Esophagus muscularis mucosa (tissue), 4 donors: ENCODE results near the gene KCNJ12. TPM values are rescaled to one million over a fixed set of nuclear protein-coding genes. Genes with fewer than 3 reads are reported as not detected.

Source experiments
- DNase-seq: peaks from one replicate; pipeline ENCODE4 v3.0.0-alpha.2; 2017; ENCODE audit errors: extremely low spot score
- H3K27ac ChIP-seq, 4 donors: fragments of 200-600 bp; sonication (generic); replicated peaks in 1 of 4; 1 replicate in 3 of 4; 2 replicates in 1 of 4; pipeline ENCODE4 v1.5.1; 2016 to 2019; ENCODE audit warnings: mild to moderate bottlenecking in 1 of 4
- H3K27me3 ChIP-seq, 4 donors: fragments of 200-600 bp; sonication (generic); one replicate each; pipeline versions ENCODE4 v1.5.1 to v1.6.0; 2016 to 2019
- H3K36me3 ChIP-seq, 4 donors: fragments of 200-600 bp; sonication (generic); one replicate each; pipeline ENCODE4 v1.5.1; 2016 to 2019
- H3K4me1 ChIP-seq, 4 donors: fragments of 200-600 bp; sonication (generic); one replicate each; pipeline ENCODE4 v1.5.1; 2016 to 2019
- H3K4me3 ChIP-seq, 4 donors: fragments of 200-600 bp; sonication (generic); 1 replicate in 2 of 4; 2 replicates in 2 of 4; pipeline ENCODE4 v1.5.1; 2016 to 2019; ENCODE audit warnings: mild to moderate bottlenecking in 4 of 4, moderate library complexity in 1 of 4
- H3K9me3 ChIP-seq, 4 donors: fragments of 200-600 bp; sonication (generic); 1 replicate in 3 of 4; 2 replicates in 1 of 4; pipeline ENCODE4 v1.5.1; 2016 to 2019
- EP300 ChIP-seq: sonication (generic); formaldehyde crosslinking; IDR thresholded peaks from one replicate; pipeline ENCODE4 v1.6.1; 2017; ENCODE audit warnings: antibody characterized with exemption
- POLR2A ChIP-seq: fragments of 450-650 bp; IDR thresholded peaks from one replicate; pipeline ENCODE4 v1.6.1; 2017; ENCODE audit warnings: antibody characterized with exemption, moderate library complexity, mild to moderate bottlenecking, low read depth
- POLR2AphosphoS5 ChIP-seq, 2 donors: sonication (generic); formaldehyde crosslinking; IDR thresholded peaks; one replicate each; pipeline ENCODE4 v1.6.1; 2017; ENCODE audit warnings: antibody characterized with exemption in 2 of 2
- WGBS: methylation state at CpG from one replicate; pipeline ENCODE4 v1.1.5; 2018; 5-methylcytosine and 5-hydroxymethylcytosine counted together
- intact Hi-C: fragments of 100-400 bp; cut with DNase I; formaldehyde crosslinking; loops from one replicate; pipeline ENCODE4 v1.15.1; 2023
- total RNA-seq, 4 donors: library from RNA; depleted of rRNA; stranded (reverse); fragments of >200 nt; gene quantifications; one replicate each; pipeline versions ENCODE4 v1.1.0 to v1.2.1, GENCODE V29; 2016
- TF ChIP-seq, protein P1 (sequence below), 3 experiments: fragments of 200-600 bp in 2 of 3; fragments of 450-650 bp in 1 of 3; sonication (generic) in 2 of 3; IDR thresholded peaks; one replicate each; pipeline ENCODE4 v1.5.1; 2017 to 2019; ENCODE audit warnings: antibody characterized with exemption in 3 of 3, mild to moderate bottlenecking in 2 of 3, moderate library complexity in 1 of 3

Gene KCNJ12
- total RNA-seq, 4 donors from 2014 or later = 0.83 to 2.1 (median 1.5) TPM

DNA sequence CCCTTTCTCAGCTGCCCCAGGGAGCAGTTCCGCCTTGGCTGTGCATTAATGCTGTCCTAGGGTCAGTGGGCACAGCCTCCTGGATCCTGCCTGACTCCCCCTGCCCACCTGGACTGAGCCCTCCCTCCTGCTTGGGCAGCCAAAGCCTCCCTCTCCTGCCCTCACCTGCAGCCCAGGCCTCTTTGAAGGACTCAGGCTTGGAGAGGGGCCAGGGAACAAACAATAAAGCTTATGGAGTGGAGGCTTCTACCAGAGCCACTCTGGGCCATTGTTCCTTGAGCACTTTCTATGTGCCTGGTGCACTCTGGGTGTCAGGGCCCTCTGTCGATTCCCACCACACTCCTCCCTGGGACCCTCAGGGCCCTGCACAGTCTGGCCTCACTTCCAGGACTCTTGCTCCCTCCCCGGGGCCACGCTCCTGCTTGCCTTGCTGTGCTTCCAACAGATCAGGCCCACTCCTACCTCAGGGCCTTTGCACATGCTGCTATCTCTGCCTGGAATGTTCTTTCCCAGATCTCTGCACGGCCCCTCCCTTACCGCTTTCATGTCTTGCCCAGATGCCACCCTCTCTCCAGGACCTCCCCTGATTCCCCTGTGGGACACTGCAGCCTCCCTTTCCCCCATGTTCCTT is 5.0 kb downstream of the KCNJ12 start:
- WGBS = 97% methylated on average over 6 of the region's 6 CpGs
- Histone ChIP-seq H3K27ac (no peak overlapping the region), H3K4me3 (no peak overlapping the region), H3K9me3 (no peaks in the 10 kb centered on the region), H3K4me1 (peaks cover 25 to 40% (median 35%) of the 10 kb centered on the region in 4 donors), H3K36me3 (no peaks in the 10 kb centered on the region), H3K27me3 (peaks cover 0 to 50% (median 14%) of the 10 kb centered on the region in 4 donors)
- TF ChIP-seq, protein P1, sequence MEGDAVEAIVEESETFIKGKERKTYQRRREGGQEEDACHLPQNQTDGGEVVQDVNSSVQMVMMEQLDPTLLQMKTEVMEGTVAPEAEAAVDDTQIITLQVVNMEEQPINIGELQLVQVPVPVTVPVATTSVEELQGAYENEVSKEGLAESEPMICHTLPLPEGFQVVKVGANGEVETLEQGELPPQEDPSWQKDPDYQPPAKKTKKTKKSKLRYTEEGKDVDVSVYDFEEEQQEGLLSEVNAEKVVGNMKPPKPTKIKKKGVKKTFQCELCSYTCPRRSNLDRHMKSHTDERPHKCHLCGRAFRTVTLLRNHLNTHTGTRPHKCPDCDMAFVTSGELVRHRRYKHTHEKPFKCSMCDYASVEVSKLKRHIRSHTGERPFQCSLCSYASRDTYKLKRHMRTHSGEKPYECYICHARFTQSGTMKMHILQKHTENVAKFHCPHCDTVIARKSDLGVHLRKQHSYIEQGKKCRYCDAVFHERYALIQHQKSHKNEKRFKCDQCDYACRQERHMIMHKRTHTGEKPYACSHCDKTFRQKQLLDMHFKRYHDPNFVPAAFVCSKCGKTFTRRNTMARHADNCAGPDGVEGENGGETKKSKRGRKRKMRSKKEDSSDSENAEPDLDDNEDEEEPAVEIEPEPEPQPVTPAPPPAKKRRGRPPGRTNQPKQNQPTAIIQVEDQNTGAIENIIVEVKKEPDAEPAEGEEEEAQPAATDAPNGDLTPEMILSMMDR (IDR thresholded peaks at IDR 0.05) = no peak
- TF ChIP-seq POLR2AphosphoS5 (IDR thresholded peaks at IDR 0.05) = no peak
- no peak for TF ChIP-seq EP300
- no peak for TF ChIP-seq POLR2A
- intact Hi-C loops = no loop called here
- DNase-seq = no peak

DNA sequence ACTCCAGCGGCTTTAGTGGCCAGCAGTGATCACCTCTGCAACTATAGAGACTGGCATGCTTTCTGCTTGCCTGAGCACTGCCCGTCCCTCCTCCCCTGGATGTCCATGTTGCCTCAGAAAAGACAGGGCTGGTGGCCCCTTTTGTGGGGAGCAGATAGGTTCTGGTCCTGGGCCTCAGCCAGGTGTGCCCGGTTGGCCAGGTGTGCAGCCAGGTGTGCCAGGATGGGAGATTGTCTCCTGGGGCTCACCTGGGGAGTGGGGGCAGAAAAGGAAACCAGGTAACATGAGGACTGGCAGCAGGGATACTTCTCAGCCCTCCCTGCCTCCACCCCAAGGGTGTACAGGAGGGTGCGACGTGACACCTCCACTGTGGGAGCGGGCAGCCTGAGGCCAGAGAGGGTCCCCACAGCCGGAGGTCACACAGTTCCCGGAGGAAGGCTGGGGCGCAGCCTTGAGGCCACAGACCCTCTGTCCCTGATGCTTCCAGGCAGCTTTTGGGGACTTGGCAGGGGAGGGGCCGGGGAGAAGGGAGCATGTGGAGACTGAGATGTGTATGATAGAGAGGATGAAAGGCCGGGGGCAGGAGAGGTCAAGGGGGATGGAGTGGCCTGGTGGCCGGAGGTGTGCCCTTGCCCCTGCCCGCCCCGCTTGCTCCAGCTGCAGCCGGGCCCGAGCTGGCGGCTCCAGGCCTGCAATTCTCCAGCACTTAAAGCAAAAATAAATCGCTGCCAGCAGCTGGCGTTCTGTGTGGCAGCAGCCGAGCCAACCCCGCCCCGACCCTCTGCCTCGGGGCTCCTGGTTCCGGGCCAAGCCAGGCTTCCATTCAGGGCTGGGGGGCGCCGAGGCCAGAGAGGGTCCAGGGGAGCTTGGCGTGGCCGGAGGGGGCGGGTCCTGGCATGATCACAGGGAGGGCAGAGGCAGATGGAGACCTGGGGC is 6.7 kb downstream of the KCNJ12 start:
- H3K27me3 ChIP-seq = peaks cover 0 to 33% (median 10%) of the 10 kb centered on the region in 4 donors
- H3K9me3 ChIP-seq = no peaks in the 10 kb centered on the region
- 81% methylated on average over 29 of the region's 29 CpGs for WGBS
- no peak for TF ChIP-seq POLR2AphosphoS5 (IDR thresholded peaks at IDR 0.05)
- no peak for TF ChIP-seq EP300
- no peak for TF ChIP-seq POLR2A
- TF ChIP-seq, protein P1 (IDR thresholded peaks at IDR 0.05) = no peak
- peaks cover 8 to 33% (median 24%) of the 10 kb centered on the region in 4 donors for H3K4me1 ChIP-seq
- no peak overlapping the region for H3K27ac ChIP-seq
- intact Hi-C loops = no loop called here
- H3K36me3 ChIP-seq = no peaks in the 10 kb centered on the region
- no peak for DNase-seq
- no peak overlapping the region for H3K4me3 ChIP-seq

DNA sequence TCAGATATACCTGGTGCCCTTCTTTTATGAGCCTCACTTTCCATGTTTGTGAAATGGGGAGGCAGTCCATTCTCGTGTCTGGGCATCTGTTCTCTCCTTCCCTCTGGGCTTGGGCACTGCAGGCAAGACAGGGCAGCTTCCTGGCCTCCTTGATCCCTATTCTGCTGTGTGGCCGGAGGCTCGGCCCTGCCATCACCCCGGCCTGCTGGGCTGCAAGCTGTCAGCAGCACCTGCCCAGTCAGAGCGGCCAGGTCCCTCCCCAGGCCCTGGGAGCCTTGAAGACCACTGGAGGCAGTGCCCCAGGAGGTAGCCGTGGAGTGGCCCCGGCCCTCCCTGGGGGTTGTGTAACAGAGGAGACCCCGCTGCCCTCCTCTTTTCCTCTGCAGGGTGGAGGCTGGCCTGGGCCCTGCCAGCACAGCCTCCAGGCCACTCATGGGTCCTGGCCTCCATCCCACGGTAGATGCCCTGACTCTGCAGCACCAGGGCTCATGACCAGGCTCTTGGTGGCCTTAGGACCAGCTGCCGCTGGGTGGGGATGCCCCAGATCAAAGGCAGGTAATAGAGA is 9.2 kb downstream of the KCNJ12 start:
- intact Hi-C loops = no loop called here
- 83% methylated on average over 4 of the region's 10 CpGs for WGBS
- peaks cover 0 to 9% (median 9%) of the 10 kb centered on the region in 4 donors for H3K4me1 ChIP-seq
- H3K27ac ChIP-seq = no peak overlapping the region
- no peak for TF ChIP-seq EP300
- no peak for TF ChIP-seq POLR2AphosphoS5 (IDR thresholded peaks at IDR 0.05)
- TF ChIP-seq, protein P1 (IDR thresholded peaks at IDR 0.05) = no peak
- peaks cover 0 to 11% (median 0%) of the 10 kb centered on the region in 4 donors for H3K27me3 ChIP-seq
- no peak overlapping the region for H3K4me3 ChIP-seq
- no peaks in the 10 kb centered on the region for H3K36me3 ChIP-seq
- no peaks in the 10 kb centered on the region for H3K9me3 ChIP-seq
- no peak for DNase-seq

DNA sequence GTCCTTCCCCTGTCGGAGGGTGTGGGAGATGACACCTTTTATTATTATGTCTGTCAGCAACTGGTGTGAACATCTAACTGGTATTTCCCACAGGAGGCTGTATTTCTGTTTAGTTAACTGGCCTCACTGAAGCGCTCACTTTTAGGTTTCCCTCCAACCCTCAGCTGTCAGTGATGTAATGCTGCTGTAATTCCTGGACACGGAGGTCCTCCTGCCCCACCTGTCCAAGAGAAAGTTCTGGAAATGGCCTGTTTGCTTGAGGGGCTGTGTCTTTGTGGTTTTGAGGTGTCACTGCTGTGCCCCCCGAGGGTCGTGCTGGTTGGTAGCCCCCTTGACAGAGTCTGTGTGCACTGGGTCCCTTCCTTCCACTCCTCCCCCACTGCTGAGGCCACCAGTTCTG is 11.5 kb downstream of the KCNJ12 start:
- 67% methylated on average over 5 of the region's 5 CpGs for WGBS
- TF ChIP-seq EP300 (no peak), POLR2A (no peak)
- intact Hi-C loops = no loop called here

DNA sequence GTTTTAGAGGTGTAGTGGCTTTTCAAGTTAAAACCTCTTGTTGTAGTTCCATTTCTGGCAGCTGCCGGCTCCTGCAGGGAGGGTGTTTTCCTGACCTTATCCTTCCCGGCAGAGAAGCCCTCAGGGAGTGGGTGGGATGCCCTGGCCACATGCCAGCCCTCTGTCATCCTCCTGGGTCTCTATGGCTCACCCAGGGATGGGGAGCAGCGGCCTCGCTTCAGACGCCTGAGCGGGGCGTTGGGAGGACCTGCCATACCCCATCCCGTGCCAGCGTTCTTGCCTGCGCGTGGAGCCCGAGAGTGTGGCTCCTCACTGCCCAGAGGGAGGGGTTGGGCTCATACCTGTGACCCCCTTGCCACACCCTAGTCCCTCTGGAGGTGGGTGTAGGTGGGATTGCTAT is 11.9 kb downstream of the KCNJ12 start:
- no peak for DNase-seq
- Histone ChIP-seq H3K36me3 (no peaks in the 10 kb centered on the region), H3K27ac (no peak overlapping the region), H3K9me3 (no peaks in the 10 kb centered on the region), H3K27me3 (peaks cover 0 to 4% (median 0%) of the 10 kb centered on the region in 4 donors), H3K4me3 (no peak overlapping the region), H3K4me1 (peaks cover 0 to 9% (median 7%) of the 10 kb centered on the region in 4 donors)
- intact Hi-C loops = no loop called here
- 80% methylated on average over 11 of the region's 12 CpGs for WGBS
- TF ChIP-seq POLR2AphosphoS5 (IDR thresholded peaks at IDR 0.05) = no peak
- TF ChIP-seq EP300 = no peak
- TF ChIP-seq POLR2A = no peak
- TF ChIP-seq, protein P1 (IDR thresholded peaks at IDR 0.05) = no peak

More for the DNA sequence above, 11.5 kb downstream of the KCNJ12 start:
- Histone ChIP-seq H3K4me3 (no peak overlapping the region), H3K27ac (no peak overlapping the region), H3K36me3 (no peaks in the 10 kb centered on the region), H3K9me3 (no peaks in the 10 kb centered on the region), H3K4me1 (peaks cover 0 to 9% (median 9%) of the 10 kb centered on the region in 4 donors), H3K27me3 (peaks cover 0 to 6% (median 0%) of the 10 kb centered on the region in 4 donors)
- no peak for DNase-seq
